SU-DHL-6 (cell line): Measurements from ENCODE around the gene PRKAR2A.

Experiments
- H2AFZ ChIP-seq: fragments of 200-600 bp; sonication (generic); 2 replicates; pipeline ENCODE4 v1.6.1; 2014; ENCODE audit warnings: low read depth, mild to moderate bottlenecking, moderate library complexity, mixed read lengths, antibody characterized with exemption, low read length; ENCODE audit not compliant: severe bottlenecking
- H3F3A ChIP-seq: fragments of 200-600 bp; shearing (Covaris generic); 2 replicates; pipeline ENCODE4 v1.6.0; 2016; ENCODE audit warnings: antibody characterized with exemption, mild to moderate bottlenecking; ENCODE audit not compliant: insufficient read depth
- H3K27ac ChIP-seq: fragments of 200-600 bp; sonication (generic); 2 replicates; pipeline ENCODE4 v1.5.1; 2016; ENCODE audit warnings: low read depth, mild to moderate bottlenecking, low read length, moderate library complexity, mixed read lengths
- H3K27me3 ChIP-seq: fragments of 200-600 bp; sonication (generic), shearing (Covaris generic); 2 replicates; pipeline ENCODE4 v1.6.0; 2014; ENCODE audit warnings: mild to moderate bottlenecking, low read length
- H3K36me3 ChIP-seq: fragments of 200-600 bp; sonication (generic); 2 replicates; pipeline ENCODE4 v1.6.1; 2014; ENCODE audit warnings: mild to moderate bottlenecking, low read length, mixed read lengths
- H3K4me2 ChIP-seq: fragments of 300-600, 200-600 bp; shearing (Covaris generic), sonication (generic); 2 replicates; pipeline ENCODE4 v1.6.0; 2014; ENCODE audit warnings: low read length, low read depth, mild to moderate bottlenecking; ENCODE audit not compliant: poor library complexity, severe bottlenecking
- H3K4me3 ChIP-seq: fragments of 200-600 bp; sonication (generic); 2 replicates; pipeline ENCODE4 v1.5.1; 2014; ENCODE audit warnings: antibody characterized with exemption, low read length, mild to moderate bottlenecking, mixed read lengths; ENCODE audit not compliant: insufficient read depth, poor library complexity, severe bottlenecking
- H3K79me2 ChIP-seq: fragments of 200-600 bp; sonication (generic); 2 replicates; pipeline ENCODE4 v1.6.1; 2014; ENCODE audit warnings: mild to moderate bottlenecking, low read length, moderate library complexity; ENCODE audit not compliant: insufficient read depth
- H3K9ac ChIP-seq: fragments of 200-600 bp; sonication (generic); 2 replicates; pipeline ENCODE4 v1.7.0; 2014; ENCODE audit warnings: mild to moderate bottlenecking, low read length
- H3K9me2 ChIP-seq: fragments of 200-600 bp; sonication (generic); replicated peaks from 2 replicates; pipeline ENCODE4 v1.6.1; 2014; ENCODE audit warnings: low read length; ENCODE audit not compliant: insufficient read depth
- H3K9me3 ChIP-seq: fragments of 200-600 bp; sonication (generic); 2 replicates; pipeline ENCODE4 v1.6.1; 2014; ENCODE audit warnings: low read length, mixed read lengths; ENCODE audit not compliant: insufficient read depth
- H4K20me1 ChIP-seq: fragments of 200-600 bp; sonication (generic); 2 replicates; pipeline ENCODE4 v1.6.1; 2014; ENCODE audit warnings: low read depth, mild to moderate bottlenecking, antibody characterized with exemption, low read length, moderate library complexity, mixed read lengths
- EZH2phosphoT487 ChIP-seq: fragments of 200-600 bp; sonication (generic), shearing (Covaris generic); conservative IDR thresholded peaks from 2 replicates; pipeline ENCODE4 v1.6.1; 2018; ENCODE audit warnings: mild to moderate bottlenecking, antibody characterized with exemption, low read length, moderate library complexity, mixed read lengths
- TF ChIP-seq, protein P1 (sequence below): fragments of 200-600 bp; sonication (generic); IDR thresholded peaks from one replicate; pipeline ENCODE4 v1.5.1; 2017; ENCODE audit warnings: antibody characterized with exemption, mild to moderate bottlenecking, low read length, moderate library complexity; ENCODE audit not compliant: insufficient read depth, poor library complexity, severe bottlenecking

The PRKAR2A gene

DNA sequence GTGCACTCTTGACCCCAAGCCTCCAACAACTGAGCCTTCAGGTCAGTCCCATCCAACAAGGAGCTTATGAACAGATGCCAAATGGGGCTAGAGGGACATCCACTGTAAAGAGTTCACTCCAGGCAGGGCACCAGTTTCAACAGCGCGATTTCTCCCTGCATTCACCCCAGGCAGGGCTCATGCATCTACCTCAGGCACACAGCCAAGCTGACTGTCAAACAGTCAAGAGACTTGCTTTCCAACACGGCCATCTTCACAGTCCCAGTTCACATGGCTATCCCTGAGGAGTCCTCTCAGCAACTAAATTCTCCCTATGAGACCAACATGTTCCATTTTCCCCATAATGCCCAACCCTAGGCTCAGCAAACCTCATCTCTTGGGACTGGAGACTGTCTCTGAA lies 33.3 kb upstream of the PRKAR2A start:
- Histone ChIP-seq H3K27ac (no peak overlapping the region), H3K4me3 (no peak overlapping the region), H3K9ac (no peak overlapping the region), H4K20me1 (no peaks in the 10 kb centered on the region), H3K9me3 (no peaks in the 10 kb centered on the region), H3K4me2 (no peak overlapping the region), H3F3A (no peaks in the 10 kb centered on the region), H2AFZ (no peak overlapping the region), H3K36me3 (no peaks in the 10 kb centered on the region), H3K27me3 (no peaks in the 10 kb centered on the region), H3K79me2 (no peaks in the 10 kb centered on the region), H3K9me2 (no peaks in the 10 kb centered on the region)
- TF ChIP-seq, protein P1, sequence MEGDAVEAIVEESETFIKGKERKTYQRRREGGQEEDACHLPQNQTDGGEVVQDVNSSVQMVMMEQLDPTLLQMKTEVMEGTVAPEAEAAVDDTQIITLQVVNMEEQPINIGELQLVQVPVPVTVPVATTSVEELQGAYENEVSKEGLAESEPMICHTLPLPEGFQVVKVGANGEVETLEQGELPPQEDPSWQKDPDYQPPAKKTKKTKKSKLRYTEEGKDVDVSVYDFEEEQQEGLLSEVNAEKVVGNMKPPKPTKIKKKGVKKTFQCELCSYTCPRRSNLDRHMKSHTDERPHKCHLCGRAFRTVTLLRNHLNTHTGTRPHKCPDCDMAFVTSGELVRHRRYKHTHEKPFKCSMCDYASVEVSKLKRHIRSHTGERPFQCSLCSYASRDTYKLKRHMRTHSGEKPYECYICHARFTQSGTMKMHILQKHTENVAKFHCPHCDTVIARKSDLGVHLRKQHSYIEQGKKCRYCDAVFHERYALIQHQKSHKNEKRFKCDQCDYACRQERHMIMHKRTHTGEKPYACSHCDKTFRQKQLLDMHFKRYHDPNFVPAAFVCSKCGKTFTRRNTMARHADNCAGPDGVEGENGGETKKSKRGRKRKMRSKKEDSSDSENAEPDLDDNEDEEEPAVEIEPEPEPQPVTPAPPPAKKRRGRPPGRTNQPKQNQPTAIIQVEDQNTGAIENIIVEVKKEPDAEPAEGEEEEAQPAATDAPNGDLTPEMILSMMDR: no peak
- TF ChIP-seq EZH2phosphoT487: no peak

DNA sequence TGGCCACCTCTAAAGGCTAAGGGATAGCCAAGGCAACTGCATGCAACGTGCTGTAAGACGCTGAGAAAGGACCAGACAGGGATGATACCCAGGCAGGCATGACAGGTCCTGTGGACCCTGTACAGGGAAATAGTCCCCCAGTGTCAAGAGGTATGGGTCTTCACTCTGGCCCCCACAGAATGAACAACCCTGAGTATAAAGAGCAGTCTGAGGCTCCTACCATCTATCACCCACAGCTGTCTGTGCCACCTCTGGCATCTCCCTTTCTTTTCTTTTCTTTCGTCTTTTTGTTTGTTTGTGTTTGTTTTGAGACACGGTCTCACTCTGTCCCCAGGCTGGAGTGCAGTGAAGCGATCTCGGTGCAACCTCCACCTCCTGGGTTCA lies 32.3 kb upstream of the PRKAR2A start:
- H3K9me3 ChIP-seq: no peaks in the 10 kb centered on the region
- no peaks in the 10 kb centered on the region for H3F3A ChIP-seq
- no peaks in the 10 kb centered on the region for H3K36me3 ChIP-seq
- H3K9me2 ChIP-seq: no peaks in the 10 kb centered on the region
- H3K4me3 ChIP-seq: no peak overlapping the region
- TF ChIP-seq, protein P1: no peak
- TF ChIP-seq EZH2phosphoT487: no peak
- no peak overlapping the region for H3K4me2 ChIP-seq
- no peak overlapping the region for H3K27ac ChIP-seq
- no peaks in the 10 kb centered on the region for H4K20me1 ChIP-seq
- H3K27me3 ChIP-seq: no peaks in the 10 kb centered on the region
- no peaks in the 10 kb centered on the region for H3K79me2 ChIP-seq
- H3K9ac ChIP-seq: no peak overlapping the region
- H2AFZ ChIP-seq: no peak overlapping the region

DNA sequence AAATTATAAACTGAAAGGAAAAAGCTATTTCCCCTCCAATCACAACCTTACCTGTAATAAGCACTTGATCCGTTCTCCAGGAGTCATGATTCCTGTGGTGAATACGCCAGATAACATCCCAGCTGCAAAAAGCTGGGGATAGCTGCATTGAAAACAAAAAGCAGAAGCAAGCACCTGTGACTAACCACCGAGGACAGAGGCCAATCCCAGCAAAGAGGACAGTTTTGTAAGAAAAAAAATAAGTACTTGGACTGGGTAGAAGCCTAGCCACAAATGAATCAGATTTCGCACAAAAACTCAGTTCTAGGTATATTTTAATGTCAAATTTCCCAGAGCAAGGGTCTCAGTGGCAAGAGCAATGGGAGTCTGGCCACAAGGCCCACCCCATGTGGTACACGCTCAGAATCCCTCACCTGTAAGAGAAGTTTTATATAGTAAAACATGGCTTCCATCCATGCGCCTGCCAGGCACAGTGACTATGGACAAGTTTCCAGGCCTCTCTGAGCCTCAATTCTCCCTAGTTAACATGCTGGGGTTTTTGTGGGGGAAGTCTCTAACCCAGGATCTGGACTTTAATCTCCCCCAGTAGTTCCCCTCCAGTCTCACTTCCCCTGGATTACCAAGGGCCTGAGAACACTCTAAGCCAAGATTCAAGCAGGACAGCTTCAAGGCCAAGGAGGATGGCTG lies 31.8 kb upstream of the PRKAR2A start:
- Histone ChIP-seq H3K27ac (no peak overlapping the region), H3K9me2 (no peaks in the 10 kb centered on the region), H3K4me3 (no peak overlapping the region), H3K36me3 (no peaks in the 10 kb centered on the region), H3K9ac (no peak overlapping the region), H3F3A (no peaks in the 10 kb centered on the region), H3K9me3 (no peaks in the 10 kb centered on the region), H3K4me2 (no peak overlapping the region), H2AFZ (no peak overlapping the region), H3K27me3 (no peaks in the 10 kb centered on the region), H4K20me1 (no peaks in the 10 kb centered on the region), H3K79me2 (no peaks in the 10 kb centered on the region)
- TF ChIP-seq, protein P1: no peak
